Endothelial cell of umbilical vein (primary cell): ENCODE data around the gene DISP3.

Experiments
- EZH2 ChIP-seq: IDR thresholded peaks from 2 replicates; pipeline ENCODE4 v1.6.1; 2012; ENCODE audit warnings: borderline replicate concordance, low read depth, mild to moderate bottlenecking, moderate library complexity, low read length, inconsistent platforms; ENCODE audit not compliant: severe bottlenecking
- MYC ChIP-seq: IDR thresholded peaks from one replicate; pipeline ENCODE4 v1.6.1; 2011; ENCODE audit warnings: mild to moderate bottlenecking, low read depth, low read length

DNA sequence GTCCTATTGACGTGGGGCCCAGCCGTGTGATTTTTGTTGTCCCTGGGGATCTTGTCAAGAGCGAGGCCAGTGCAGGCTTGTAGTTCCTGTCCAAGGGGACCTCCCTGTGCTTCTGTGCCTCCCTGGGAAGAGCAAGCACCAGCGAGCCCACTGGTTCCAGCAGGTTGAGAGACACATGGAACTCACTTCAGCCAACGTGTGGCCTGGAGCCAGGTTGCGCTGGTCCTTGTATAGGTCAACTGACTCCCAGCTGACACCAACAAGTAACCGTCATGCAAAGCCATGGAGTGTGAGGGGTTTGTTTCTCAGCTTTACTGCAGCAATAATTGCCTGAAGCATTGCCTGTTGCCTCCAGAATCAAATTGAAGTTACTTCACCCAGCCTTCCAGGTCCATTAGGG lies 63.0 kb downstream of the DISP3 start:
- TF ChIP-seq MYC, result no peak
- no peak for TF ChIP-seq EZH2
